GM19193 (cell line): ENCODE measurements around the gene PYGL.

Source experiments
- POLR2A ChIP-seq: IDR thresholded peaks from 4 replicates; pipeline ENCODE4 v1.6.1; 2011; ENCODE audit not compliant: insufficient read depth, insufficient read length; ENCODE audit errors: extremely low read depth

Gene PYGL

DNA sequence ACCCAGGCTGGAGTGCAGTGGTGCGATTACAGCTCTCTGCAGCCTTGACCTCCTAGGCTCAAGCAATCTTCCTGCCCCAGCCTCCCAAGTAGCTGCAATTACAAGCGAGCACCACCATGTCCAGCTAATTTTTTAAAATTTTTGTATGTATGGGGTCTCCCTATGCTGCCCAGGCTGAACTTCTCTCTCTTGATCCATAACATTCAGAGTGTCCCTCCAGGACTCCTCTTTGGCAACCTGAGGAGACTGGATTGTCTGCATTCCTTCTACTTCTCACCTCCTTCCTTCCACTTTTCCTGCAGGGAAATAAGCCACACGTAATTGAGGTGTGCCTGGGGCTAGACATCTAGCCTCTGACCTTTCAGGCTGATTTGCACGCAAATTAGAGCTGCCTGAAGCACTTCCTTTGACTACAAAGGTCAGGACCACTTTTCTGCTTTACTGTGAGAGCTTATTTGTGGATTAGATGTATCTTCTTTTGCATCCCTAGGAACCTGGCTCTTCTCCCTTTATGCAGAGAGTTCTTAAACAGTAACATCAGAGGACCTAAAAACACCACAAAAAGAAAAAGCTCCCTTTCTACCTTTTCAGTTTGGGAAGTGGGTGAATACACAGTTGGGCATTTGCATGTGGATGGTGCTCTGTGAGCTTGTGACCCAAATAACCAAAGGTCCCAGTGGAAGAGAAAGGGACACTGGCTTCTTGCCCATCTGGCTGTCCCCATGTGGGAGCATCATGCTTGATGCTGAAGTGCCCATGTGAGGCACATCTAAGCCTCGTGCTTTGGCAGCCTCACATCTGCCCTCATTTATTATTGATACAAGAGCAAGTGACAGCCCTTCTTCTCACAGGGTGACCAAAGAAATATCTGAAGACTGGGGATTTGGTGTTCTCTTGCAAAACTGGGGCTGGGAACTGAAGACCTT is 33.5 kb downstream of the PYGL start:
- no peak for TF ChIP-seq POLR2A

DNA sequence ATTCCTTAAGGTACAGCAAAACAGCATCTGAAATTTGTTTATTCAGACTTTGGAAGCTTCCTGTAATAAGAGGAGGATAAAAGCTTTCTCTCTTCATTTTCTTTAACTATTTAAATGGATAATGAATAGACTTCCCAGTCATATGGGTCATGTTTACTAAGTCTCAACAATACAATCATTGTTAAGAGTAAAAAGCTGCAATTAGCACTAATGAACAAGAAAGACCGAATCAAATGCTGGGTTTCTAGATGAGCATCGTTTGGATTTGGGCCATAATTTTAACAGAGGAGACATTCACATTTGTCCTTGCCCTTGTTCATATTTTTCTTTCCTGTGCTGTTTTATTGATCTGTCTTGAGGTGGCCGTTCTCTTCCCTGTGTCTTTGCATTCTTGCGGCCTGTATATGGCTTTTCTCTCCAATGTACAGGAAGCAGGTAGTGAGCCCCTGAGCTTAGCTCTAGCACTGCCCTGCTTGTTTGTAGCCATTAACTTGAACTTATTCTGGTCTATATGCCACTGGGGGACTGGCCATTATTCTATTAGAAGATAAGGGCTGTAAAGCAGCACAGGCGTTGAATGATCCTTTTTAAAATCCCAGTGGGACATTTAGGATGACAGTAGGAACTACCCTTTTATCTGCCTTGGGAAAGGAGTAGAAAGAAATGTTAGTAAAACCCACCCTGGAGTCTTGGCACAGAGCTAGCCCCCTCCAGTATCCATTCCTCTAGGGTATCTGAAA is 37.8 kb downstream of the PYGL start:
- no peak for TF ChIP-seq POLR2A

DNA sequence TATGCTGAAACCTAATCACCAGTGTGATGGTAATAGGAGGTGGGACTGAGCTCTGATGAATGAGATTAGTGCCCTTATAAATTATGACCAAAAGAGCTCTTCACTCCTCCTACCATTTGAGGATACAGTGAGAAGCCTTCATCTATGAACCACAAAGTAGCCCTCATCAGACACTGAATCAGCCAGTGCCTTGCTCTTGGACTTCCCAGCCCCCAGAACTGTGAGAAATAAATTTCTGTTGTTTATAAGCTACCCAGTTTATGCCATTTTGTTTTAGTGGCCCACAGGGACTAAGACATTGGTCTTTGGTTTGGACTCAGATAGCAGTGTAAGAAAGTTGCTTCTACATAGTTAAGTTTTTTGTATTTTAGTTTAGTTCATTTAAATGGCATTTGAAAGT is 39.6 kb downstream of the PYGL start:
- no peak for TF ChIP-seq POLR2A

DNA sequence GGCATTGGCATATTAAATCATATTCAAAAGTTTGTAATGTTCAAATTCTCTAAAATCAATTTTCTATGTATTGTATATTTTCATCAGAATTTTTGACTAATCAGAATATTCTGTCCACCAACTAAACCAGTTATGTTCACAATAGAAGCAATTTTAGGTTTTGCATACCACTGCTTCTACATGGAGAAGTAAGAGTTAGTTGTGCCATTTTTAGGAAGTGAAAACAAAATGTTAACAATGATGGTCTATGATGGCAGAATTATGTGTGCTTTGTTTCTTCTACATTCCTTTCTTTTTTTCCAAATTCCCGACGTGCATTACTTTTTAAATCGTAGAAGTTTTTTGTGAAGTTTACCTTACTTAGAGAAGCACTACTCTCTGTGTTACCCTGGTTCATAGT is 42.9 kb downstream of the PYGL start:
- TF ChIP-seq POLR2A: no peak

DNA sequence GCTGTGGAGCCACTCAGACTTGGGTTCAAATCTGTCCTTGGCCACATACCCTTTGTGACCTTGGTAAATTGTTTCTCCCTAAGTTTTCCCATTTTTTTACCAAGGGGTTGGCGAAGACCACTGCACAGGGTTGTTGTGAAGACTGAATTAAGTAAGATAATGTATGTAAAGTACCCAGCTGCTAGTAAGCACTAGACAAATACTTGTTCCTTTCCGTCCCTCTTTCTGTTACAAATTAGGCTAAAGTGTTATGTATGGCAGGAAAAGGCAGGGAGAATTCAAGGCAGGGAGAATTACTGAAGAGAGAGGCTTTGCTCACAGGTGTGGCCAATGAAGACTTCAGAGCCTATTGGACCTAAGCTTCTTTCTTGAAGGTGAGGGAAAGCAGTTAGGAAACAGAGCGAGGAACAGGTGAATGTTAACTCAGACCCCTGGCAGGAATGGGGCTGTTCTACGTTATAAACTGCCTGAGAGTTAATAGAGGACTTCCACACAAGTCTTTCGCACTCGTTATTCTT is 46.6 kb downstream of the PYGL start:
- TF ChIP-seq POLR2A: no peak

DNA sequence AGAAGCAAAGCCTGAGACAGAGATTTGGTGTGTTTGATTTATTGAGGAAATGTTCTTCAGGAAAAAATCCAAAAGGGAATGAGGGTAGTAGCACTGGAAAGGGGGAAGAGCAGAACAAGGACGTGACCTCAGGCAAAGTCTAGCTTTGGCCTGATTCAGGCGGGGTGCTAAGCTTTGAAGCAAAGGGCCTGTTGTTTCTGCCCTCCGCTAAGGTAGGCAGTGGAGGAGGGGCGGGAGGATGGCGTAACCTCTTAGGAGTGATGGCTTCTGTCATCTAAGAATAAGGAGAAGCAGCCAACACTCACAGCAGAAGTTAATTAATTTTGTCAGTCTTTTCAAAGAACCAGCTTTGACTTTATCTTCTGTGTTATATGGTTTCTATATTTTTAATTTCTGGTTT is 52.0 kb downstream of the PYGL start:
- TF ChIP-seq POLR2A: no peak

DNA sequence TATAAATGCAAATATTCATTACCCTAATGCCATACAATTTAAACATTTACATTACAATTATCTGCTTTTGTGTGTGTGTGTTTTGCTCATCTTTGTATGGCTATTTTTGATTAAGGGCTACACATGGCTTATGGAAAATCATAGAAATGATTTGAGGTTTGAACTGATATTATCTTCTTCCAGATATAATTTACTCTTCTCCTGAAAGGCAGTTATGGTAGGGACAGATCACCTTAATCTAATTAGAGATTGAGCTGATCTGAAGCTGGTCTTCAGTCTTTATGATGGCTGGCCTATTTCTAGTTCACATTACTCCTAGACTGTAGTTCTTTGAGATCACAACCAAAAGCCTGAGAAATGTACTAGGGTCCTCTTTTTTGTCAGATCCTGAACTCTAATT is 56.8 kb downstream of the PYGL start:
- no peak for TF ChIP-seq POLR2A

DNA sequence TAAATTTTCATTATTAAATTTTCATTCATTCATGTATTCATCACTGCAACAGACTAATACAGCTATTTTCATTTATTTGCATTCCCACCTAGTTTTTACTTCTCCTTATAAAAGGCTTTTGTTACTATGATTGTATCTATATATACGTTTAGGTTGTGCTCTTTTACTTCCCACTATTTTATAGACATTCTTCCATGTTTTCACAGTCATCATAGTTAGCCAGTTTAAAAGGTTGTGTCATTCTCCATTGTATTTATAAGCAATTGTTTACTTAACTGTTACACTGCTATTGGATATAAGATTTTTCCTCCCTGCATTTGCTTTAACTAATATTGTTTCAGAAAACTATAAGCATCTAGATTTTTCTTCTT is 60.5 kb downstream of the PYGL start:
- TF ChIP-seq POLR2A: no peak

DNA sequence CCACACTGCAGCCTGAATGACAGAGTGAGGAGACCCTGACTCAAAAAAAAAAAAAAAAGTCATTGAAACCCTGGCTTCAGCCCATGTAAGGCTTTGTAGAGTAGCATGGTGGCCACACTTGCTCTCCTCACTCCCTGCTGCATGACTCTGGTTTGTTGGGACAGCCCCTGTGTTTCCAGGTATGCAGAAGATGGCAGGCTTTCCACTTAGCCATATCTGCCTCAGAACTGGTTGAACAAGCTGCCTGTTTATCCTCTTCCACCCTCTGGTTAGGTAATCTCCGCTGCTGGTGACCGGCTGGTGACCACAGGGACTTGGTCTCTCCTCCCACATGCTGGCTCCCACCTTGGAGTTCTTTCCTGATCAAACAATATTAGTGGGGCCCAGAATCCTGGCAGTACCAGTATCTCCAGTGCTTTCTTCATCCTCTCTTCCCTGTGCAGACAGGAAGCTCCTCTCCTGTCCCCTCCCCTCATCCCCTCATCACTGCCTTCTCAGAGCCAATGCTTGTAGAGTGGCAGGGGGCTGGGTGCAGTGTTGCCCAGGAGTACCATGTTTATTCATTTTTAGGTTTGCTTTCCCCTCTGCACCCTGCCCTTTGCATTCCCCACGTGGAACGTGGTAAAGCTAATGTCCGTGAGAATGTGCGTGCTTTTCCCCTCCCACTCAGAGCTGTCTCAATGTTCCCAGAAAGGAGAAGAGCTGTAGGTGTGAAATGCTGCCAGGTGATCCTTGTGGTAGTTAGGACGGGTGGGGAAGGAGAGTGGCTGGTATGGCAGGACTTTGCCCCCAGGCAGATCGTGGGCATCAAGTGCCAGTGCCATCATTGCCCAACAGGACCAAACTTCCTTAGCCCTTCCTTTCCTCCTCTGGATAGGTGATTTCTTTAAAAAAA is 61.1 kb downstream of the PYGL start:
- no peak for TF ChIP-seq POLR2A

DNA sequence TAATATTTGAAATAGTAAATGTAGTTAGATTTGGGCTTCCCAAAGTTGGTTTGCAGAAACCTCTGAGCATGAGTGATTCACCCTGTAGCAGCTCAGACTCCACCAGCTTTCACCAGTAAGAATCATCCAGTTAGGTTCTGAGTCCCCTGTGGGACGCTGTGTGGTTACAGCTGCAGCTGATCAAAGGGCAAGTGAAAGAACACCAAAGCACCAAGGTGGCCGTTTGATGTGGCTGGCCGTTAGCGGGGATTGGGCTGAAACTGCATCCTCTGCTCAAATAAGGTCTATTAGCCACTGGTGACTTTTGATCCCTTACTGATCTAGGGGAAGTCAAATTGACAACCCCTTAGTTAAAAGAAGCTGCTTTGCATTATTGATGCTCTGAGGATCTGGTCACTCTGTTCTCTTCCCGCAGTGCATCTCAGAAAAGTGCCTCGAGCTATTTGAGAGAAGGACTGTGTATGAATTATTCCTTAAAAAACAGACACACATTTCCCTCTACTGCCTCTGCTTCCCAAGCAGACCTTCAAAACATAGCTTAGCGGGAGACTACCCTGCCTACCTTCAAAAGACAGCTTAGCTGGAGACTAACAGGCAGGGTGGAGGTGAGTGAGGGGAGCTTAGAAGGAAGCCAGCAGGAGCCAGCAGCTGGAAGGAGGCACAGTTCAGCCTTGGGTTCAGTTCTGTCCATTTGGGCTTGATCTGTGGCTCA is 68.8 kb downstream of the PYGL start:
- no peak for TF ChIP-seq POLR2A

DNA sequence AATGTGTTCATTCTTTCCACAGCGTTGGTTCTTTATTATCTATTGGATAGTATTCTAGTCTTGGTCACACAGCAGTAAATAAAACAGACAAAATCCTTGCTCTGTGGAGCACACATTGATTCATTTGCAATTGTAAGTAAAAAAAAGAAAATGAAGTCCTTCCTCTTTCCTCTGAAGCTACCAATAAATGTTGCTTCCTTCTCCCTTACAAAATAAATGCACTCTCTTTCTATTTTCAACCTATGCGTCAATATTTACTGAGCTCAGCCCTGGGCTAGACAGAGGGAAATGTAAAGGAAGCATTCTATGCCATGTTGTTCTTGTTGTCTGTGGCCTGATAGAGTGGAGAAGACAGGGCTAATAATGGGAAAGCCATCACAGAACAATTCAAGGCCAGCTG is 69.5 kb downstream of the PYGL start:
- TF ChIP-seq POLR2A: no peak

DNA sequence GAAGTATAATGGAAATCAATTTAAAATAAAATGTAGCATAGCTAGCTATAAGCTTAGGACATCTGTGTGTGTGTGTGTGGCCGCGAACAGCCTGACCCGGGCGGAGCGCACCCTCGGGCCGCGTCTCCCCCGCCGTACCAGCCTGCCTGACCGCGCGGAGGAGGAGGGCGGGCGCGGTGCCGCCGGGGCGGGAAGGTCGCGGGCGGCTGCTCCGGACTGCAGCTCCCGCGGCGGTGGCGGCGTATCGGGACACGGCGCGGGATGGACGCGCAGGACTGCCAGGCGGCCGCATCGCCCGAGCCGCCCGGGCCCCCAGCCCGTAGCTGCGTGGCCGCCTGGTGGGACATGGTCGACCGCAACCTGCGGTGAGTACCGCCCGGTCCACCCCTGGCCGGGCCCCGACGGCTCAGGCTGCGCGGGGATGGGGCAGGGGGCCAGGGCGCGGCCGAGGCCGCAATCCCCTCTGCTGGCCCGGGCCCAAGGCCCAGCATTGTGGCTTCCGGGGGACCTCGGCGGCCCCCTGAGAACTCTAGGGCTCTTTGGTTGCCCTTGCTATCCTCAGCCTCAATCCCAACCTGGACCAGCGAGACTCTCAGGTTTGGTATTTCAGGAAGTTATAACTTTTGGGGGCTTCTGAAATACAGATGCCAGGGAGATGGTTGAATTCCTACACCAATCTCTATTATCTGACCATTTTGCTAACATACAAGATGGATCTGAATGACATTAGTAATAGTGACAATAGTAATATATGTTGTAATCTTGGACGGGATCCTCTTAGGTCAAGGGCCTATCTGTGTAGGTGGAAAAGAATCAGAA is 72.2 kb downstream of the PYGL start, which contains the start of gene ABHD12B:
Gene ABHD12B (plus strand): TSS at position 140 of the 819 bp plus-strand sequence. CDS start 122 bp downstream, at position 262.
- TF ChIP-seq POLR2A: no peak

DNA sequence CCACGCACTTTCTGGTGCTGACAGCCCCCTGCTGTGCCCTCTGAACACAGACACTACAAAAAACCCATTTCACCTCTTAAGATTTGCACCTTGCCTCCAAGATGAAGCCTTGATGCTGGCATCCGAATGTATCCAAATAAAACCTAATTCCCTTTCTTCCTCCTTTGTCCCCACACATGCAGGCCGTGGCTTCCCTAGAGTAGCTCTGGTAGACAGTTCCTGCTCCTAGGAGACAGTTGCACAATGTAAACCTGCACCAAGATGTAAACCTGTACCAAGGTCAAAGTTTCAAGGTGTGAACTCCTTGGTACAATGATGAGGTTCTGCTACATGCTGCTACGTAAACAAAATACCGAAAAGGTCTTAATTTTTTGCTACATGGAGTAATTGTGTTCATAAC is 73.1 kb downstream of the PYGL start:
- TF ChIP-seq POLR2A: no peak
